Stimulated activated CD4-positive, alpha-beta T cell treated with anti-CD3 and anti-CD28 coated beads, Interleukin-12 subunit alpha, Interleukin-12 subunit beta, amount 100 ng/mL, for 24 hours (primary cell): ENCODE measurements around the gene RIPOR3.
A peak's percentile ranks its signal among the peaks of the same experiment; 100 is the strongest.
"Not testable (repeated sequence)": the region's sequence is repeated elsewhere in the genome, so short reads cannot be mapped to it uniquely, and the experiment has no call there.

Experiments
- DNase-seq, 2 experiments: peaks; one replicate each; pipeline ENCODE4 v3.0.0-alpha.2; 2020; ENCODE audit warnings: low read depth in 2 of 2

Gene RIPOR3

DNA sequence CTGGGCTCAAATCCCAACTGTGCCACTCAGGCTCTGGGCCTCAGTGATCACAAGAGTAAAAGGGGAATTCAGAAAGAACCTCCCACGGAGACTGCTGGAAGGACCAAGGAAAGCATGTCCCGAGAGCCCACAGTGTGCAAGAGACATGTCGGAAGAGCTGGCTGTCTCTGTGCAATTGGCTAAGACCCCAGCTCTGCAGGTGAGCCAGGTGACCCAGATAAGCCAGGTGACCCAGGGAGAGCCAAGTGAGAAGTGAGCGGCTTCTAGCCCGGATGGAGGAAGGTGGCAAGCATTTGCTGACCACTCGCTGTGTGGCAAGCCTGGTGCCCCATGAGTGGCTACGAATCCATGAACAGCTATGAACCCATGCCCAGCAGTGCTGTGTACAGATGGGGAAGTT, 59.1 kb downstream of the RIPOR3 start:
- DNase-seq = no peak

GRCh38 chr20:50630578-50631263, 60.6 kb downstream of the RIPOR3 start:
- no peak for DNase-seq

DNA sequence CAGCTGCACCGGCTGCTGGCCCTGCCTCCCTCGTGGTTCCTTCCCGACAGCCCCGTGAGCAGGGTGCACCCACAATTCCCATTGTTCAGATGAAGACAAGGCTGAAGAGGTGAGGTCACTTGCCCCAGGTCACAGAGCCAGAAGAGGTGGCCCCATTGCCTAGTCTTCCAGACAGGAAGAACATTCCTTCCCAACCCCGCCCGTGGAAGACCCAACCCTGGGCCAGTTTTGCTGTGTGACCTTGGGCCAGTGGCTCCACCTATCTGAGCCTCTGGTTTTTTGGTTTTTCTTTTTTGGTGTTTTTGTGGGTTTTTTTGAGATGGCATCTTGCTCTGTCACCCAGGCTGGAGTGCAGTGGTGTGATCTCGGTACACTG, 61.7 kb downstream of the RIPOR3 start:
- DNase-seq = no peak

DNA sequence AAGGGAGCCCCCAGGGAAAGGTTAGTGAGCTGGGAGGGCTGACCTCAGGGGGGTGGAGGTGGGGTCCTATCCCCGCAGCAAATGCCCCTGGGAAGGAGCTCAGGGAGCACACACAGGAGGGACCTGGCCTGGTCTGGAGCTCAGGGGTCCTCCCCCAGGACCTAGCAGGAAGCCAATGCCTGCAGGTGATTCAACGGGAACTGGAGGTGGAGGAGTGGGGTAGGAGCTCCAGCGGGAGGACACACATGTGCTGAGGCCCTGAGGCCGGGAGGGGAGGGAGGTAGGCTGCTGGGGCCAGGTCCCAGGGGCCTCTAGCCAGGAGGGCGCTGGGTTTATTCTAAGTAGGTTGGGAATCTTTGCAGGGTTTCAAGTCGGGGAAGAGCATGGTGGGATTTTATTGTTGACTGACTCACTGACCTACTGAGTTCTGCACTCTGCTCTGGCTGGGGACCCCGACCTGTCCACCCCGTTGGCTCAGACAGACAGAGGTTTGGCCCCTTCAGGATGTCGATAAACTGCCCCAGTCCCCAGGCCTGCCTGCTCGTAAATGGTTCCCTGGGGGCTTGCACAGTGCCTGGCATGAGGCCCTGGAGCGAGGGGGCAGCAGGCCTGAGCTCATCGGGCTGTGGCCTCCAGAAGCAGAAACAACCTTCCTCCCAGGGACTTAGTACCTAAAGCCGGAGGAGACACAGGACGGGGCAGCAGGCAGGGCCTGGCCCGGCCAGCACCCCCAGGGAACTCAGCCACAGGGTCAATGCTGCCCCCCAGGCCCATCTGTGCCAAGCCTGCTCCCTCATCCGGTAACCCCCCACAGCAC, 62.3 kb downstream of the RIPOR3 start:
- no peak for DNase-seq

- no peak for DNase-seq
These were observed 63.0 kb downstream of the RIPOR3 start for GRCh38 chr20:50628332-50628731.

DNA sequence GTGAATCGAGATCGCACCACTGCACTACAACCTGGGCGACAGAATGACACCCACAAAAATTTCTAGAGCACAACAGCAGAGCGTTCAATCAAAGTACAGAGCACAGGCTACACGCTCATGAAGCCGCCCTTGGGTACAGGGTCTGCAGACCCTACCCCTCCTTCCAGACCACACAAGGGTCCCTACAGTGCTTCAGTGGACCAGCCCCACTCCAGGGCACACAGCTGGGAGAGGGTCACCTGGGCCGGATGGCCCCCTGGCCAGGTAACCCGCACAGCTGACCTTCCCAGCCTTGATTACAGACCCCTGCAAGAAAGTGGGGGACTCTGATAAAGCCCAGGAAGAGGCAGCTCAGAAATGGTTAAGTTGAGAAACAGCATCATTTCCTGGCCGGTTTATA, 63.6 kb downstream of the RIPOR3 start:
- no peak for DNase-seq

DNA sequence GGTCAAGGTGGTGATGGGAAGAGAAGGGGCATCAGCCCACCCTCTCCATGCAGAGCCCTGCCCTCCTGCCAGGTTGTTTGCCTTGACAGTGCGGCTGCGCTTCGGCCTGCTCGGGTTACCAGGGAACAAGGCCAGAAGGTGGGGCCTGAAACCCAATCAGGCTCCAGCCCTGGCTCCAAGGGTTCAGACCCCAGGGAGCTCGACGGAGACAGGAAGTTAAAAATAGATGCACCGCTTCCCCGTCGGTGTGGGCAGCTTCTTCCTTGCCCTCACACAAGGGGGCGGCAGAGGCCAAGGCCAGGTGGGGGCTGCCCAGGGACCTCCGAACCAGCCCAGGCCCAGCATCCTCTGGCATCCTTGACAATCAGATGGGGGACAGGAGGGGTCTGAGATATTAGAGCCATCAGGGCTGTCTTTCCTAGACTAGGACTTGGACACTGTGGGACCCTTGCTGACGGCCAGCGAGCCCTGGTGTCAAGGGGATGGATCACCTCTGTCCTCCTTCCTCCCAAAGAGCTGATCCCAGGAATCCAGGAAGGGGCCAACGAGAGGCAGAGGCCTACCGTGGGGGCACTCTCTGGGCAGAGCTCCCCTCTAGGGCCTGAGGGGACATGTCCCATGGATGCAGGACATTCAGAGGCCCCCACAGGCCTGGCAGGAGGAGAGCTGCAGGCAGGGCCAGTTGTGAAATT, 65.2 kb downstream of the RIPOR3 start:
- DNase-seq = peak in 1 of 2 experiments; percentile 6

GRCh38 chr20:50624351-50625016, 66.9 kb downstream of the RIPOR3 start:
- no peak for DNase-seq

DNA sequence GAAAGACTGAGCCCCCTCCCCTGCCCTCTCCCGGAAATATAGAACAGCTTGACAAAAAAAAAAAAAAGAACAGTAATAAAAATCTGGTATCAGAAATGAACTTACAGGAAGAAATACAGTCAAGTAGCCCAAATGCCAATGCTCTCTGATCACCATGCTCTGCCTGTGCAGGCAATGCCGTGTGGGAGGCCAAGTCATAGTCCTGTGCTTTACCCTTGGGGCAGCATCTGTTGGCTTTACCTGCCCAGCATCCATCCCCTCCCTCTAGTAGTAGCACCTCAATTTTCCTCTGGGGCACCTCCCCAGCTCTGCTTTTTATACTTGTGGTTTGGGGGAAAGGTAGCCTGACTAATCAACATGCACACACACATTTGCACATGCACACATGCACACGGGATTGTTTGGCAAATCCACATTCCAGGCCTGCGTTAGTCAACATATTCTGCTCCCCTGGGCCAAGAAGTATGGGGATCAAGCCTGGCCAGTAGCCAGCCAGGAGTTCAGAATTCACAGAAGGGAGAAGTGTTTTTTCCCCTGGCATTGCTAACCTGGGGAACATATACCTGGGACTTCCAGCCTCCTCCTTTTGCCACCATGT, 70.2 kb downstream of the RIPOR3 start:
- DNase-seq = no peak

DNA sequence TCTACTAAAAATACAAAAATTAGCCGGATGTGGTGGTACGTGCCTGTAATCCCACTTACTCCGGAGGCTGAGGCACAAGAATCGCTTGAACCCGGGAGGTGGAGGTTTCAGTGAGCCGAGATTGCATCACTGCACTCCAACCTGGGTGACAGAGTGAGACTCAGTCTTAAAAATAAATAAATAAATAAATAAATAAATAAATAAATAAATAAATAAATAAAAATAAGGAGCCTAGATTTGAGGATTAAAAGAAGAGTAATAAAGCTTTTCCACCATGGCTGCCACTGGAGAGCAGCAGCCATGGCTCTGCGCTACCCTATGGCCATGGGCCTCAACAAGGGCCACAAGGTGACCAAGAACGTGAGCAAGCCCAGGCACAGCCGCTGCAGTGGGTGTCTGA, 70.9 kb downstream of the RIPOR3 start:
- not testable (repeated sequence) for DNase-seq

GRCh38 chr20:50618537-50618936, 72.8 kb downstream of the RIPOR3 start:
- no peak for DNase-seq

GRCh38 chr20:50617022-50617421, 74.3 kb downstream of the RIPOR3 start:
- DNase-seq = no peak

GRCh38 chr20:50615407-50615806, 75.9 kb downstream of the RIPOR3 start:
- no peak for DNase-seq

DNA sequence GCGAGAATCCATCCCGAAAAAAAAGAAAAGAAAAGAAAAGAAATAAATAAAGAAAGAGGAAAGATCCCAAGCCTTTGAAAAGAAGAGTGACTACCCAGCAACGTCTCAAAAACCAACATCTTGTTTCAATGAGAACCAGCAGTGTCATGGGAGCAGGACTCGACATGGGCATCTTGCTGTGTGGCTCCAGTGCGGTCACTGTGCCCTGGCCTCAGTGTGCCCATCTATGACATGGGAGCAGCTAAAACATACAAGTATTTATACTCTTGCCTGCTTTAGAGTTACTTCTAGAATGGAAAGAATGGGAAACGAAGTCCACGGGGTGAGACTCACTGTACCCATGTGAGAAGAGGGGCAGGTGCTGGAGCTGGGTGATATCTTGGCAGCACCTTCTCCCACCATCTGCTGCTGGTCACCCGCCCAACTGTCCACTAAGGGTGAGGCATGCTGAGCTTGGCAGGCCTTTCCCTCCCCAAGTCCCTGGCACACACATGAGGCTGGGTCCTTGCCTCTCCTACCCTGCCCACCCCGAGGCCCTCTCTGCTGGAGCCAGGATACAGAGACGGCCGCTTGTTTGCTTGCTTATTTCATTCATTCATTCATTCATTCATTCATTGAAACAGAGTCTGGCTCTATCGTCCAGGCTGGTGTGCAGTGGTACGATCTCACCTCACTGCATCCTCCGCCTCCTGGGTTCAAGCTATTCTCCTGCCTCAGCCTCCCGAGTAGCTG, 77.7 kb downstream of the RIPOR3 start:
- DNase-seq = no peak

- DNase-seq = no peak
These were observed 80.1 kb downstream of the RIPOR3 start for GRCh38 chr20:50611128-50611810.

GRCh38 chr20:50610212-50610718, 81.1 kb downstream of the RIPOR3 start:
- no peak for DNase-seq

- DNase-seq = no peak
These were observed 81.8 kb downstream of the RIPOR3 start for GRCh38 chr20:50609438-50609989.

- DNase-seq = no peak
These were observed 82.6 kb downstream of the RIPOR3 start for GRCh38 chr20:50608750-50609104.

DNA sequence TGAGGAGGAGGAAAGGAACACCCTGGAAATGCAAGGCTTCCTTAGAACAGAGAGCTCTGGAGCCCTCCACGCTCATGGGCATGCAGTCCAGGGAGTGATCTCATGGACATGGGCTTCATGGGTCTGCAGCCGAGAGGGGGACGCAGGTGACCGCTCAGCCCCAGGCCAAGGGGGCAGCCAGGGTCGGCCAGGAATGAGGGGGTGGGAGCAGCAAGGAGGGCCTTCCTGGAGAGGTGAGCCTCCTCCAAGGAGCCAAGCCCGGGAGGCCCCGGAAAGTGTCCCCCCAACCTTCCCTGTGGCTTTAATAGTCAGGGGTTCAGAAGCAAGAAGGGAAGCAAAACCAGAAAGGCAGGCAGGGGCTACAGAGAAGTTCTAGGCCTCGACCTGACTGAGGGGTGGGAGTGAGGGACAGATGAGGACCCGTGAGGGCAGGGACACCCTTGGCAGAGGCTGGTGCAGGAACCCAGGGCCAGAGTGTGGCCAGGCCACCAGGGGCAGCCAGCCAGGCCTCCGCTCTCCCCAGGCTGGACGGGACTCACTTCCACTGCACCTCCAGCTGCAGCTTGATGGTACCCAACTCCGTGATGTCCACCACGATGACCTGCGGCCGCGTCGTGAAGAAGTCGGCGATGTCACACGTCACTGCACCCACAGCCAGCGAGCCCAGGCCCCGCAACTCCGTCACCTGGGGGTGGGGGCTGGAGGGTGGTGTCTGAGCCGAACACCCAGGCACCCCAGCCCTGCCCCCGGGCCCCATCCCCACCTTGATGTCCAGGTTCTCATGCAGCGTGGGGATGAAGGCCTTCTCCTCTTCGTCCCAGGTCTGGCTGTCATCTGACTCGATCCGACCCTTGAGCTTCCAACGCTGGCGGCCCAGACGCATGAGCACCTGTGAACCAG, 83.2 kb downstream of the RIPOR3 start:
- no peak for DNase-seq
